Vagina (tissue), 2 donors: ENCODE data around the gene FAM227A. TPM values are rescaled to one million over a fixed set of nuclear protein-coding genes. Genes with fewer than 3 reads are reported as not detected.
A peak's percentile ranks its signal among the peaks of the same experiment; 100 is the strongest.

ENCODE experiments used
- DNase-seq, 2 donors: peaks; one replicate each; pipeline ENCODE4 v3.0.0-alpha.2; 2017; ENCODE audit errors: extremely low spot score in 2 of 2
- H3K27ac ChIP-seq: fragments of 200-600 bp; sonication (generic); one replicate; pipeline ENCODE4 v1.5.1; 2019
- H3K27me3 ChIP-seq: fragments of 200-600 bp; sonication (generic); one replicate; pipeline ENCODE4 v1.5.1; 2019
- H3K36me3 ChIP-seq, 2 donors: fragments of 200-600 bp; sonication (generic); one replicate each; pipeline ENCODE4 v1.5.1; 2017 to 2019
- H3K4me1 ChIP-seq: fragments of 200-600 bp; sonication (generic); one replicate; pipeline ENCODE4 v1.5.1; 2019
- H3K4me3 ChIP-seq, 2 donors: fragments of 200-600 bp; sonication (generic); 1 replicate in 1 of 2; 2 replicates in 1 of 2; pipeline ENCODE4 v1.5.1; 2016 to 2019
- H3K9me3 ChIP-seq: fragments of 200-600 bp; sonication (generic); one replicate; pipeline ENCODE4 v1.5.1; 2019
- CTCF ChIP-seq, 3 experiments: fragments of 450-650 bp in 2 of 3; fragments of 200-600 bp in 1 of 3; sonication (generic) in 1 of 3; IDR thresholded peaks; one replicate each; pipeline ENCODE4 v1.5.1; 2017 to 2019; ENCODE audit warnings: antibody characterized with exemption in 3 of 3, mild to moderate bottlenecking in 2 of 3, moderate library complexity in 2 of 3
- POLR2A ChIP-seq, 2 donors: fragments of 450-650 bp; IDR thresholded peaks; one replicate each; pipeline ENCODE4 v1.6.1; 2017; ENCODE audit warnings: antibody characterized with exemption in 2 of 2, mild to moderate bottlenecking in 2 of 2, moderate library complexity in 2 of 2
- POLR2AphosphoS5 ChIP-seq, 2 donors: sonication (generic); formaldehyde crosslinking; IDR thresholded peaks; one replicate each; pipeline ENCODE4 v1.9.0; 2017; ENCODE audit warnings: antibody characterized with exemption in 2 of 2, mild to moderate bottlenecking in 2 of 2, low read depth in 1 of 2; ENCODE audit not compliant: insufficient read depth in 1 of 2
- intact Hi-C: fragments of 100-400 bp; cut with DNase I; formaldehyde crosslinking; loops from one replicate; pipeline ENCODE4 v1.15.1; 2023
- total RNA-seq: library from RNA; depleted of rRNA; stranded (reverse); fragments of >200 nt; gene quantifications from one replicate; pipeline ENCODE4 v1.2.3, GENCODE V29; 2016

Gene FAM227A
- total RNA-seq, 1 donor from 2014 or later, result 0.25 TPM

- intact Hi-C loops, result no loop called here
- H3K4me1 ChIP-seq, result peaks cover 61% of the 10 kb centered on the region
These were observed 40.6 kb upstream of the FAM227A start for GRCh38 chr22:38696606-38697424.

GRCh38 chr22:38694940-38695339 lies 38.7 kb upstream of the FAM227A start:
- Histone ChIP-seq H3K27me3 (no peaks in the 10 kb centered on the region), H3K4me1 (peaks cover 57% of the 10 kb centered on the region), H3K36me3 (peaks cover 0 to 5% of the 10 kb centered on the region in 2 donors), H3K27ac (no peak overlapping the region), H3K4me3 (no peak overlapping the region), H3K9me3 (no peaks in the 10 kb centered on the region)
- no peak for DNase-seq
- intact Hi-C loops, result no loop called here
- TF ChIP-seq POLR2A (IDR thresholded peaks at IDR 0.05), result no peak
- TF ChIP-seq POLR2AphosphoS5 (IDR thresholded peaks at IDR 0.05; ENCODE audit: insufficient read depth in 1 of 2, low read depth in 1 of 2), result no peak

More at GRCh38 chr22:38696606-38697424, 40.6 kb upstream of the FAM227A start:
- Histone ChIP-seq H3K9me3 (no peaks in the 10 kb centered on the region), H3K27me3 (no peaks in the 10 kb centered on the region), H3K27ac (peak overlapping the region; percentile 98), H3K36me3 (peaks cover 0 to 5% of the 10 kb centered on the region in 2 donors), H3K4me3 (no peak overlapping the region)
- no peak for DNase-seq
- TF ChIP-seq POLR2AphosphoS5 (IDR thresholded peaks at IDR 0.05; ENCODE audit: insufficient read depth in 1 of 2, low read depth in 1 of 2) (peak in 1 of 2 donors; percentile 92), POLR2A (IDR thresholded peaks at IDR 0.05) (no peak), CTCF (IDR thresholded peaks at IDR 0.05) (no peak)

- no peak overlapping the region for H3K27ac ChIP-seq
- no peaks in the 10 kb centered on the region for H3K27me3 ChIP-seq
- TF ChIP-seq POLR2A (IDR thresholded peaks at IDR 0.05) (no peak), POLR2AphosphoS5 (IDR thresholded peaks at IDR 0.05; ENCODE audit: insufficient read depth in 1 of 2, low read depth in 1 of 2) (no peak), CTCF (IDR thresholded peaks at IDR 0.05) (no peak)
- H3K4me3 ChIP-seq, result no peak overlapping the region
- H3K36me3 ChIP-seq, result peaks cover 0 to 5% of the 10 kb centered on the region in 2 donors
- peaks cover 48% of the 10 kb centered on the region for H3K4me1 ChIP-seq
- no peaks in the 10 kb centered on the region for H3K9me3 ChIP-seq
- intact Hi-C loops, result no loop called here
- DNase-seq, result no peak
These were observed 37.9 kb upstream of the FAM227A start for GRCh38 chr22:38694049-38694448.

- no peaks in the 10 kb centered on the region for H3K9me3 ChIP-seq
- intact Hi-C loops, result no loop called here
- H3K4me3 ChIP-seq, result no peak overlapping the region
- H3K27ac ChIP-seq, result no peak overlapping the region
- no peak for DNase-seq
- peaks cover 5% of the 10 kb centered on the region for H3K4me1 ChIP-seq
- no peaks in the 10 kb centered on the region for H3K27me3 ChIP-seq
- TF ChIP-seq POLR2AphosphoS5 (IDR thresholded peaks at IDR 0.05; ENCODE audit: insufficient read depth in 1 of 2, low read depth in 1 of 2), result no peak
- no peak for TF ChIP-seq CTCF (IDR thresholded peaks at IDR 0.05)
- TF ChIP-seq POLR2A (IDR thresholded peaks at IDR 0.05), result no peak
- peaks cover 0 to 35% of the 10 kb centered on the region in 2 donors for H3K36me3 ChIP-seq
These were observed 33.5 kb upstream of the FAM227A start for GRCh38 chr22:38689651-38690050.

GRCh38 chr22:38685761-38686160 lies 29.6 kb upstream of the FAM227A start:
- intact Hi-C loops, result no loop called here

More at GRCh38 chr22:38685761-38686160, 29.6 kb upstream of the FAM227A start:
- no peak for DNase-seq
- H3K27ac ChIP-seq, result no peak overlapping the region
- peaks cover 0 to 44% of the 10 kb centered on the region in 2 donors for H3K36me3 ChIP-seq
- H3K9me3 ChIP-seq, result no peaks in the 10 kb centered on the region
- H3K4me1 ChIP-seq, result peaks cover 16% of the 10 kb centered on the region
- H3K4me3 ChIP-seq, result no peak overlapping the region
- no peaks in the 10 kb centered on the region for H3K27me3 ChIP-seq
- TF ChIP-seq POLR2AphosphoS5 (IDR thresholded peaks at IDR 0.05; ENCODE audit: insufficient read depth in 1 of 2, low read depth in 1 of 2) (no peak), POLR2A (IDR thresholded peaks at IDR 0.05) (no peak), CTCF (IDR thresholded peaks at IDR 0.05) (no peak)
